CD4-positive, alpha-beta T cell treated with Interleukin-2 at 100 ng/mL for 4 hours (primary cell): Measurements from ENCODE around the gene DCLK2.

Source experiments
- DNase-seq: peaks from one replicate; pipeline ENCODE4 v3.0.0-alpha.2; 2020; ENCODE audit warnings: low spot score

Gene DCLK2

DNA sequence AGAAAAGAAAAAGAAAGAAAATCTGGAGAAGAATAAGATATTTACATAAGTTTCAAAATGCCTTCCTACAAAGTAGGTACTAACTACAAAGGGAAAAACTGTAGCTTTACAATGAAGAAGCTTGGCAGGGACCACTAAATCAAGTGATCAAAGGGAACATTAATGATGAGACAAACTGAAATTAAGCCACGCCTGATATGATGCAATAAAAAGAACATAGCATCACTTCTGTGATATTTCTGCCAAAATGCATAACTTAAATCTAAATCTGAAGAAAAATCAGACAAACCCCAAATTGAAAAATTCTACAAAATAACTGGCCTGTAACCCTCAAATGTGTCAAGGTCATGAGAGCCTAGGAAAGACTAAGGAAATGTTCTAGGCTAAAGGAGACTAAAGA is 8.9 kb upstream of the DCLK2 start:
- DNase-seq = no peak

DNA sequence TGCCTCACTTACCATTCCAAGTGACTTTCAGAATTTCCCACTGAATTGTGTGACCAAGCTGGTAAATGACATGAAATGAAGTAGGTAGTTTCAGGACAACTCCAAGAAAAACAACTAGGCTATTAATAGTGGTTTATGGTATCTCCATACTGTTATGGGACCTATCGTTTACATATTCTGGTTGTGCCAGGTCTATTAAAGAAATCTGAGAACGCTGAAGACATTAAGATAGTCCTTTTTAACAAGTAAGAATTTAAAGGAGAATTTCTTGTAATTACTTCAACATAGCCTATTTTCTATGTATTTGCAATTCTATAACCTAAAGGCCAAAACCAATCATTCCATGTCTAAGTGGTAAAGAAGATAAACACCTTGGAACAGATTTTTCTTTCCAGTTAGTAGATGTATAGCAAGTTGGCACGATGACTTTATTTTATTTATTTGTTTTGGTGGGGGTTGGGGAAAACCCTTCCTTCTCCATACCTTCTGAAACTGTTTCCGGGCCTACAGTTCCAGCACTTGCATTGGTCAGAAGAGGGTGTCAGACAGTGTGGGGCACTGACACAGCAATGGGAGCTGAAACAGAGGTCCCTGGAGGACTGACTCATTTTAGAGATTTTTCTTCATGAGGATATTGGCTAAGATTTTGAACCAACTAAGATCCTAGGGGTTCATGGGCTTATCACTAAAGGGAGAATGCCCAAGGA is 7.6 kb upstream of the DCLK2 start:
- no peak for DNase-seq

DNA sequence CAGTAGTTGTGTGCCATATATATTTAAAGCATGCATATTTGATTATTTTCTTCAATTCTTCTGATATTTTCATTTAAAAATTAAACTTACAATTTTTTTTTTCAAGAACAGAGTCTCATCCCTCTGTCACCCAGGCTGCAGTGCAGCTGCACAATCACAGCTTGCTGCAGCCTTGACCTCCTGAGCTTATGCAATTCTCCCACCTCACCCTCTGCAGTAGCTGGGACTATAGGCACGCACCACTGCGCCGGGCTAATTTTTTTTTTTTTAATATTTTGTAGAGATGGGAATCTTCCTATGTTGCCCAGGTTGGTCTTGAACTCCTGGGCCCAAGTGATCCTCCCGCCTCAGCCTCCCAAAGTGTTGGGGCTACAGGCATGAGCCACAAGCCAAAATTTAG is 5.8 kb upstream of the DCLK2 start:
- DNase-seq = no peak

DNA sequence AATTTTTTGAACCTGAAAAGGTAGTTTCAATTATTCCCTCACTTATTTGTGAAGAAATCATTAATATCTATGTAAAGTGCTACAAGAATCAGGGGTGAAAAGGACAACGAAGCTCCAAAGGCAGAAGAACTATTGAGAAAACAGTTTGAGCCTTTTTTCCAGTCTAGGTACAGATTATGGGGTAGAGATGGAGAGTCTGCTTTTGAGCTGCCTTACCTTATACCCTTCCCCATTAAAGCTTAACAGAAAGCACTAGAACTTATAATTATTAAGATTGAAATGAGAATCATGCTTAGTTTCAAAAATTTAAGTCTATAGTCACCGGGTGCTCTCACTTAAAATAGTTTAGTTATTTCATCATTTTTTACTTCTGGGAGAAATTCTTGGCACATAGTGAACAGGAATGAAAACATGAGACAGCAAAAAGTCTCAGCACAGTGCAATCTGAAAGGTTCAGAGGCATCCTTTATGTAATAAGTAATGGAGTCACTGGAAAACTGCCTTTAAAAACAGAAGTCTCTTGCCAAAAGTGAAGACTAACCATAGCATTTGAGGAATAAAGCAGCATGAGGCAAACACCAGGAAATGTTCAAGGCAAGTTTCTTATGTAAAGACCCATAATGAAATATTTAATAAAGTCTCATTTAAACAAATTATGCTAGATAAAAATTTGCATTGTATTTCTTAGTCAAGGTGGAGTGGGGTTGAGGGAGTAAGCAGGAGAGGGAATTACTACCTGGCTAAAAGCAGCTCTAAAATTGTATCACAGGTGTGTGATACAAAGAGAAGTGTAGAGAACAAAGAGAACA is 5.1 kb upstream of the DCLK2 start:
- no peak for DNase-seq

- DNase-seq = no peak
These were observed 4.2 kb upstream of the DCLK2 start for GRCh38 chr4:150074064-150074463.

GRCh38 chr4:150078579-150079080 is 385 bp downstream of the DCLK2 start:
- DNase-seq = no peak

GRCh38 chr4:150079081-150079581 is 886 bp downstream of the DCLK2 start:
- DNase-seq = no peak

- DNase-seq = no peak
These were observed 2.1 kb downstream of the DCLK2 start for GRCh38 chr4:150080337-150080736.

GRCh38 chr4:150080875-150081274 is 2.6 kb downstream of the DCLK2 start:
- DNase-seq = no peak

- no peak for DNase-seq
These were observed 4.0 kb downstream of the DCLK2 start for GRCh38 chr4:150082241-150082640.

- no peak for DNase-seq
These were observed 8.8 kb downstream of the DCLK2 start for GRCh38 chr4:150087006-150087405.

- no peak for DNase-seq
These were observed 11.5 kb downstream of the DCLK2 start for GRCh38 chr4:150089732-150090131.

DNA sequence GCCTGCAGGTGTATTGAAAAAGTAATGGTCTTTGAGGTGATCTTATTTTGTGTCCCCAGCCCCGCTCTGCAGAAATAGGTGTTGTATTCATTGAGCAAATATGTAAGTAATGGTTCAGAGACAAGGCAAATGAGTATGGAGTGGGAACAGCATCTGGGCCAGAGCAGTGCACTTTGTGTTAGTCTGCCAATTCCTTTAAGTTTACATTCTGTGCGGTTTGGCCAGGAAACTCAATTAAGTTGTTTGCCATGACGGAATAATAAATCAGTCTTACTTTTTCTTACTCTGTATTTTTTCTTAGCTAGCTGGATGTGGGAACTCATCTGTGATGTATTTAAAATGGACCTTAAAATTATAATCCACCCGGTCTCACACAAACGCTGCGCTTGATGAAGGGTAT is 12.6 kb downstream of the DCLK2 start:
- no peak for DNase-seq

- DNase-seq = no peak
These were observed 16.4 kb downstream of the DCLK2 start for GRCh38 chr4:150094676-150095075.

GRCh38 chr4:150096625-150097024 is 18.4 kb downstream of the DCLK2 start:
- no peak for DNase-seq

GRCh38 chr4:150098214-150098613 is 20.0 kb downstream of the DCLK2 start:
- no peak for DNase-seq

- DNase-seq = no peak
These were observed 26.3 kb downstream of the DCLK2 start for GRCh38 chr4:150104404-150105027.

DNA sequence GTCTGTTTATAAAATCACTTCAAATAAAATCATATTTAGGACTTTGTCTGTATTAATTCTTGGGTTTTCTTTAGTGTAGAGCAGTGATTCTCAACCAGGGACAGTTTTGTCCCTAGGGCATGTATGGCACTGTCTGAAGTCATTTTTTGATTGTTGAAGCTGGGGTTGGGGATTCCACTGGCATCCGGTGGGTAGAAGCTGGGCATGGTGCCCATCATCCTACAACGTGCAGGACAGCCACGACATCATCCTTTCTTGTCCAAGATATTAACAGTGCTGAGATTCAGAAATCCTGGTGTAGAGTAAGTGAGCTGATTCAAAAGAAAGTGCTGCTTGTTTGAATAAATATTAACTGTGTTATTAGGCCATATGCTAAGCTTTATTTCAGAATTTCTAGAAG is 28.6 kb downstream of the DCLK2 start:
- no peak for DNase-seq

DNA sequence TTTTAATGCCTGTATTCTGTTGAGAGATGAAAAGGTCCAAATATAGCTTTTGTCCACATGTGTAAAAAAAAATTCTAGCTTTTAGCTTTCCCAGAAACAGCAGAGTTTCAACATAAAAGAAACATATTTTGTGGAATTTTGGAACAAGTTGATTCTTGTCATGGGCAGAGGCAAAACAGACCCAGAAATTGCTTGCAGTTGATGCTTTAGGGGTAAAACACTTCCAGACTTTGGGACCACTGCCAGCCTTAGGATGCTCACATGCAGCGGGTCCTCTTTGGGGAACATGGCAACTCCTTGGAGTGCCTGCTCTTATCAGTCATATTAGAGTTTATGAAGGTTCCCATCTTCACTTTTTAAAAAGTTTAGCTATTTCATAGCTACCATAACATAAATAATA is 30.4 kb downstream of the DCLK2 start:
- DNase-seq = no peak

- DNase-seq = no peak
These were observed 36.4 kb downstream of the DCLK2 start for GRCh38 chr4:150114641-150115040.

GRCh38 chr4:150115851-150116250 is 37.6 kb downstream of the DCLK2 start:
- no peak for DNase-seq

DNA sequence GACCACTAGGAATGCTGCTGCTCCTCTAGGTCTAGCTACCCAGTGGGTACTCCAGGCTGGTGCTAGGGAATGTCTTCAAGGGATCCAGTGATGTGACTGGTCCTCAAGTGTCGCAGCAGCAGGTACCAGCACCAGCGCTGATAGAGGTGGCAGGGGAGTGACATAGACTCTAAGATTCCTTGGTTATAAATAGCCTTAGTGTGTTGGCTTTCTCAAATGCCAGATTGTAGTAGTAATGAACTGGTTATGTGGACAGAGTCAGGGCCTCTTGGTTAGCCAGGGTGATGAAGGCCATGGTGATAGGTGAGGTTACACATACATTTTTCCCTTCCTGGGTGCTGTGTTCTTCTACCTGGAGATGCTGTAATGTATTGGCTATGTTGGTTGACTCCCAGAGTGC is 38.3 kb downstream of the DCLK2 start:
- no peak for DNase-seq

DNA sequence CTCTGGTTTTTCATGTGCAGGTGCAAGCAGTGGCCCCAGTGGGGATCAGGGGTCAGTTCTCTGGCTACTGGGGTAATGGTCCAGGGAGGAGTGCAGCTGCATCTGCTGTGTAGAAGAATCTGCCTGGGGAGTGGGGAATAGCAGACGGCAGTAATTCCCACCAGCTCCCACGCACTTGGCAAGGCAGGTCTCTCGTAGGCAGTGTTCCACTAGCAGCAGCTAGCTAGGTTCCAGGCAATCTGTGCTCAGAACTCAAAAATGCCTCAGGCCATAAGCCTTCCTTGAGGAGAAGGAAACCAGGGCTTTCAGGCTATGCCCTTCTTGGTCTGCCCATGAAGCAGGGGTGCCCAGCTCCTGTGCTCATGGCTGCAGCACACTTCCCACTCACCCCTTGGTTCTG is 38.8 kb downstream of the DCLK2 start:
- no peak for DNase-seq
